ENCODE measurements around the gene ATXN7L1. TPM values are rescaled to one million over a fixed set of nuclear protein-coding genes. Genes with fewer than 3 reads are reported as not detected.

ATXN7L1 gene
- total RNA-seq, 1 donor from 2014 or later: 7.7 TPM

DNA sequence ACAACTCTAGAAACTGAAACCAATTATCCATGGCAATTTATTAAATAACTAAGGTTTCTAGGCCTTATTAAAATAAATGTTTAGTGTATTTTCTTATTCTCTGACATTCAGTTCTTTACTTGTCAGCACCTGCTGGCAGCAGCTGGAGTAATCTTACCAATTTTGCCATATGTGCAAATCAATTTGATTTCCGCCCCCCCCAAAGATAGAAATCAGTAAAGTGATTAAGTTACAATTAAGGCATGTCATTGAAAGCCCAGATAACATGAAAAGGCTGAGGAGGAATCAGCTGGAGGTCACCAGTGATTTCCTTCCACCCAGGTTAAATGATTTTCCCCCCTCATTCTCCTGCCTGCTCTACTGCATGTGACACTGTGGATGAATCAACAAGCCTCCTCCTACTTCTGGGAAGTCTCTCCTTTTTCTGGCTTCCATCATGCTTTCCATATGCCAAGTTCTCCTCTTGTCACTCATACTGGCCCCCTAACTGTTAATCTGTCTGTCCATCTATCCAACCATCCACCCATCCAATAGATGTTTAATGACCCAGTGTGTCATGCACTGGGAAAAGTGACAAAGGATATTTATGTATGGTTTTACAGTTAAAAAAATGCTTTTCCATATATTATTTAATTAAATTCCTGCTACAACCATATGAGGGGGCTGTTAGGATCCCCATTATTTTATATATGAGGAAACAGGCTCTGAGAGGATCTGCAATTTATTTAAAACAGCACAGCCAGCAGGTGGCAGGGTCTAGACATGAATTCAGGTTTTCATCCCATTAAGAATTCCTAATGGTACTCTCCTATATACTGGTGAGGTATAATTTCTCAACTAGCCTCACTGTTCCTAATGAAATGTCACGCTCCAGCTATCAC, 116.5 kb downstream of the ATXN7L1 start:
- FAIRE-seq: no peak
- peak; percentile 5 to 29 for DNase-seq (ENCODE audit: low spot score in 2 of 2)

DNA sequence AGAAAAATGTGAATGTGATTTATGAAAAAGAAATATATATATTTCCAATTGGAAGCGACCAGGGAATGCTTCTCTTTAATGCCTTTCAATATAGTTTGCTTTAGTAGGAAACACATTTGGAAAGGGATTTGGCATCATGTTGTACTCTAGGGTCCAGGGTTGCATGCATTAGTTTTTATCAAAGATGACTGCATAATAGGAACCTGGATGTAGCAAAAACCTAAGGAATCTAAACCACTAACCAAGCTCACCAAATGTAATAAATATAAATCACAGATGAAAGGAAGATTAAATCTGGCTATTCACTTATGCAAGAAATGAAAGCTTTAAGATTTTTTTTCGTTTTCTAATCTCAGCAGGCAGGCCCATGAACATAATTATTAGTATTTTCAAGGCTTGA, 120.0 kb downstream of the ATXN7L1 start:
- no peak for DNase-seq (ENCODE audit: low spot score in 2 of 2)
- FAIRE-seq: no peak

DNA sequence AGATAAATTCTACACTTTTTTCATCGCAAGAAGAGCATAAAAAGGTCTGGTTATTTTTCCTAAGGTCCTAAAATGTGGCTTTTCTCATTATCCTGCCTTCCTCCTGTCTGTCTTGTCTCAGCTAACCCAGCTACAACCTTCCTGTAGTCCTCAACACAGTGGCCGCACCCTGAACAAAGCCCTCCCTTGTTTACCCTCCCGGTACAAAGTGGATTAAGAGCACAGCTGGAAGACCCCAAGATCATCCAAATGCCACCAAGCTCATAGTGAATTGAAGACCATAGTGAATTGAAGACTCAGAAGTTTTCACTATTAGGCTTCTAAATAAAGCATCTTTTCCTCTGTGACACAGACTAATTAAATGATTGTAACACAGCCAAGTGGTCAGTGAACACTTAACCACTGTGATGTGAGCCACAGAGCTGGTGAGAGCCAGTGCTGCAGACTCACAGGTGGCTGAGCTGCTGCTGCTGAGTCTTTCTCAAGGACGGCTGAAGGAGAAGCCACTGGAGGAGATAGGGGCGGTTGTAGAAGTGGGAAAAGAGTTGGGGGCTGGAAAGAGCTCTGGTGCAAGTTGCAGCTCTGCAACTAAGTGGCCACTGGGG, 123.6 kb downstream of the ATXN7L1 start:
- FAIRE-seq (no peak), DNase-seq (ENCODE audit: low spot score in 2 of 2) (no peak)

DNA sequence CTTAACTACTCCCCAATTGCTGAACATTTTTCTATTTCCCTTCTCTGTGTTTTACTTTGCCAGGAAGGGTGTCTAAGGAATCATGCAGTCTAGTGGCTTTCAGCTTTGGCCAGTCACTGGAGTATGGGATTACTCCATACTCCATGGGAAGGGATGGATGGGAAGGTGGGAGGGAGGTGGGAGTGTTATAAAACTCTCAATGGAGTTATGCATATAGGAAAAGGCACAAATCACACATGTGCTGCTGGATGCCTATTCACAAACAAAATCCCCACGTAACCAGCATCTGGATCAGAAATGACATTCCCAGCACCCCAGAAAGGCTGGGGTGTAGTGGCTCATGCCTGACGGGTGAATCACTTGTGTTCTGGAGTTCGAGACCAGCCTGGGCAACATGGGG, 125.3 kb downstream of the ATXN7L1 start:
- FAIRE-seq: no peak

DNA sequence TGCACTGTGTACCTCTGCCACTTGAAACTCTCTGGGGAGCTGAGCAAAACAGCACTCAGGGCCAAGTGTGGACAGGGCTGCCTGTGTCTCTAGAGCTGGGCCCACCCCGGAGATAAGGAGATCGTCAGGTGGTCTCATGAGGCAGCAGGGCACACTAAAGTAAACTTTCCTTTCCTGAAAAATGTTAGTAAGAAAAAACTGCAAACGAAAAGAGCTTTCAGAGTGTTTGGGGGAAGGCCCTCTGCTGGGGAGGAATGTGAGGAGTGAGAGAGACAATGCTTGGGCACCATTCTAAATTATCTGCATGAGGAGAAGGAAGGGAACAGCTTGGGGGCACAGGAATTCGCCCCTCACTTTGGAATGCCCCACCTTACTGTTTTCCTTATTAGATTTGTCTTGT, 127.7 kb downstream of the ATXN7L1 start:
- no peak for FAIRE-seq
- DNase-seq (ENCODE audit: low spot score in 2 of 2): no peak

More for the DNA sequence above, 125.3 kb downstream of the ATXN7L1 start:
- DNase-seq (ENCODE audit: low spot score in 2 of 2): no peak

DNA sequence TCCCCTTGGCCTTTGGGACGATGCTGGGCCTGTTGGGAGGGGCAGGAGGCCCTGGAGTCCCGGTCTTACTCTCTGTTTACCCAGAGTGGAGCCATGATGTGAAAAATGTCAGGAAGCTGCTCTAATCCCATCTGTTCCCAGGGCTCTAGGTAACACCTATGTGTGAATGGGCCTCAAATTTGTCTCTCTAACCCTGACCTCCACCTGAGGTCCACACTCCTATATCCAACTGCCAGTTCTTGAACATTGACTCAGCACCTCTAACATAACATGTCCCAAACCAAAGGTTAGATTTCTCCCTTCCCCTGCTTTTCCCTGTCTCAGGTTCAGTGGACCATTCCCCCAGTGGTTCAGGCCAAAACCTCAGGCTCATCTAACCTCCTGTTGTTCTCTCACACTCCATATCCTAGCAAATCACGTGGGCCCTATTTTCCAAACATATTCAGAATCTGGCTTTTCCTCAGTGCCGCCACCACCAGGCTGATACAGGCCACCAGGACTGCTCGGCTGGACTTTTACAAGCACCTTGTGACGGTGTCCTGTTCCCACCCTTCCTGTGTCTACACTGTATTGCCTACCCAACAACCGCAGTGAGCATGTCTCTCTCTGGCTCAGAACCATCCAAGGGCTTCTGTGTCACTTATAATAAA, 130.6 kb downstream of the ATXN7L1 start:
- DNase-seq (ENCODE audit: low spot score in 2 of 2) (no peak), FAIRE-seq (no peak)

DNA sequence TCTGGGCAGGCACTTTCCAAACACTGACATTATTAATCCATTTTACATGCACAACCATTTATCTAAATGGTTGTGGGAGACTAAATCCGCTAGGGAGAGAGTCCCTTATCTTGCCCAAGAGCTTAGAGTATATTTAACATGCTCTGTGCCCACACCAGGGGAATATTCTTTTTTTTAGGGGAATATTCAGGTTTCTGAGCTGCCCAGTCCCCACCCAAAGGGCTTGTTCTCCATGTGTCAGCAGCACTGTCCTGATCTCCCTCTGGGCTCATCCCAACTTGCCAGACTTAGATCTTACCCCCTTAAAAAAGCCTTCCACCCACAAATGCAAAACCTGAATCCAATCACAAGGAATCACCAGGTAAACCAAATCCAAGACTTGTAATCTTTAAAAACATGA, 132.1 kb downstream of the ATXN7L1 start:
- FAIRE-seq: no peak

DNA sequence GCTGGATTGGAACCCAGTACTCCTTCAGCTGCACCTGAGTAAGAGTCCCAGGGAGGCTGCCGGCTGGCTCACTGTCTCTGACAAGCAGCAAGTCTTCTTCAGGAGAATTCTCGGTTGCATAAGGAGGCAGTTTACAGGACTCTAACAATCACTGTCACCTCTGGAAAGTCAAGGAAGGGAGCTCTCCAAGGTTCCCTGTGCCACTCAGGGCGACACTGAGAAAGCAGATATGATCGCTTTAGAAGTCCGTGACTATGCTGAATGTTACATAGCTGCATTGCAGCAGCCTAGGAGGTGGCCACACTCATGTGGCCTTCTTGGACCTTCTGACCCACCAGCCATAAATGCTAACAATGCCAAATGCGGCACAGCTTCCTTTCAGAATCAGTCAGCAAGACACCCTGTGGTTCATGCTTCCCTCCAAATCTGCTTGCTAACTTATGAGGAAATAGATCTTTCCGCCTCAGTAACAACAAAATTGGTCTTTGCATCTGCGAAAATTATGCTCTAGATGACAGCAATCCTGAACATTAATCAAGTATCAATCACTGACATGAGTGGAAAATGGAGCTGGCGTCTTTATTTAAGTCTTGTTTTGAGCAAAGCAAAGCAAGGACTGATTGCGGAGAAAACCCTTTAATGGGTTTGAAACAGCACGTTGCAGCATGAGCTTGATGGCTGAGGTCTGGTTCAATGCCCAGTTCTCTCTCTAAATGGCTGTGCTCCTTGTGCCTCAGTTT, 132.9 kb downstream of the ATXN7L1 start:
- FAIRE-seq (no peak), DNase-seq (ENCODE audit: low spot score in 2 of 2) (no peak)

More for the DNA sequence above, 132.1 kb downstream of the ATXN7L1 start:
- no peak for DNase-seq (ENCODE audit: low spot score in 2 of 2)

DNA sequence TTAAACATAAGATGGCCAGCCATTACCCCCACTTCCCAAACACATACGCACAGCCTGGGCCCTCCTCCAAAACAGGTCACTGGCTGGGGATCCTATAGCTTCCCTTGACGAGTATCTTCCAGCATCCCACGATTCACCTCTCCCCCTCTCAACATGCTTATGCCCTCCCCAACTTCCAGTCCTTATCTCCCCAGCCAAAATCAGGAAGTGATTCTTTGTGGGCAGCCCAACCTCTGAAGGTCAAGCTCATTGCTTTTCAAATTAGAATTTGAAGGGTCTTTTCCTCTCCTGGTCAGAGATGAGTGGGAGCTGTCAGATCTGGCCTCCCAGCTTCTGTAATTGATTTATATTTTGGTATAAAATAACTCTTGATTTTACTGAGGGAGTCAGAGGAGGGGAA, 133.6 kb downstream of the ATXN7L1 start:
- DNase-seq (ENCODE audit: low spot score in 2 of 2) (no peak), FAIRE-seq (no peak)

DNA sequence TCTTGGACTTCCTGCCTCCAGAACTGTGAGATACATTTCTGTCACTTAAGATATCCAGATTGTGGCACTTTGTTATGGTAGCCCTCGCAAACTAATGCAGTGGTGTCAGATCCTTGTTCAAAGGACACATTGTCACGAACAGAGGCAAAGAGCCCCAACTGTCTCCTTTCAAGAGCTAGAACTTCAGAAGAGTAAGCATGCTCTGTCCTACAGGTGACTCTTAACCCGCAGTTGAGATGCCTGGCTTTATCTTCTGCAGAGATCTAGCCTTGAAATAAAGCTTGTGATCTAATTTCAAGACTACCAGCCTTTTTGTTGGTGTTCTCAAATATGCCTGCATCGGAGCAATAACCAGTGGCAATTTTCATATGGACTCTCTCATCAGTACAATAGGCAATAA, 134.4 kb downstream of the ATXN7L1 start:
- DNase-seq (ENCODE audit: low spot score in 2 of 2) (no peak), FAIRE-seq (no peak)

DNA sequence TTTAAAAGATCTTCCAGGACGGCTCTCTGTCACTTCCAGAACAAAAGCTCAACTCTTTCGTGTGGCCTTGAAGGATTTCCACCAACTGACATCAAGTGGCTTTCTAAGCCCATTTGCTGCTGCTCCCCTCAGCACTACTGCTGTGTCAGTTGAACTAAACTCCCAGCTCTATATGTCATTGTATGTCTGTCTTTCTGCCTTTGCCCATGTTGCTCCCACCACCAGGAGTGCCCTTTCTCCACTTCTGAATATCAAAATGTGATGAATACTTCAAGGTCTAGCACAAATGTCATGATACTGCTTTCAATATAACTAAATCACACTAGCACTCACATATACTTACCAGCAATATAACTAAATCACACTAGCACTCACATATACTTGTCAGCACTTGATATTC, 138.3 kb downstream of the ATXN7L1 start:
- DNase-seq (ENCODE audit: low spot score in 2 of 2) (no peak), FAIRE-seq (no peak)

DNA sequence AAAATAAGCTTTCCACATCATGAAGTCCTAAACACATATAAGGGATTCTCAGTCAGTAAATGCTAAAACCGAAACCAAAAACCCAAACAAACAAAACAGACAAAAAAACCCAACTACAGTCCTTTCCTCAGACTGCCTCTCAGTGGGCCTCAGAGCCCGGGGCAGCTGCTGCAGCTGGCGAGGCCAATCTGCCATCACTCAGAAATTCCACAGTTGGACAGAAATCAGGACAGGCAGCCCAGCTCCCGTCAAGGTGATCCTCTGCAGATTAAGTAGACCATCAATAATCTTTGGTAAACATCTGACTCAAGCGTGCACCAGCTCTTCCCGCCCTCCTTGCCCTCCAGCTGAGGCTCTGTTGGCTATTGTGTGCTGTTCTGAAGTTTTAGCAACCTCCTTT, 142.2 kb downstream of the ATXN7L1 start:
- FAIRE-seq (no peak), DNase-seq (ENCODE audit: low spot score in 2 of 2) (no peak)

DNA sequence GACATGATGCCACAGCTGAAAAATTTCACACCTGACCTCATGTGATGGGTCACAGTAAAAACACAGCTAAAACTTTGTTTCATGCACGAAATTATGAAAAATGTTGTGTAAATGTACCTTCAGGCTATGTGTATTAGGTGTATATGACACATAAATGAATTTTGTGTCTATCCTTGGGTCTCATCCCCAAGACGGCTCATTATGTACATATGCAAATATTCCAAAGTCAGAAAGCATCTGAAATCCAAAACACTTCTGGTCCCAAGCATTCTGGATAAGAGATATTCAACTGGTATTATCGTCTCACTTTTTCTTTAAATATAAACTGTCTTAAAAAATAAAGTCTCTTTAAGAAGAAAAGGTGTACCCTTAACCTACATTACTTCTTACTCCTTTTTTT, 145.4 kb downstream of the ATXN7L1 start:
- DNase-seq (ENCODE audit: low spot score in 2 of 2): no peak
- FAIRE-seq: no peak

DNA sequence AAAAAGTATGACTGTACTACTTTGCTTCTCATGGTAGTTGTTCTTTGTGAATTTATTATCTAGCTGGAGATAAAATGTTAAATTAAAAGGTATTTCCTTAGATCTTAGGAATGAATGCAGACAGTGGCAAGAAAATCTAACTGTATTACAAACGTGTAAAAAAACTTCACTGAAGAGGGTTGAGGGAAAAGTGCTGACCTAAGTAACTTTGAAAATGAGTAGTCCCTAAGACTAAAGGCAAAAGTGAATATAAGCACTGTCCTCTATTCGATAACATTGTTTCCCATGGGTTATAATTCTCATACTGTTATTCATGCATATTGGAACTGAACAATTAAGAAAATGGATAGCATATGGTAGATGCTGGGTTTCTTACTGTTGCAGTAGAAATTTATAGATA, 148.4 kb downstream of the ATXN7L1 start:
- no peak for DNase-seq (ENCODE audit: low spot score in 2 of 2)
- no peak for FAIRE-seq

DNA sequence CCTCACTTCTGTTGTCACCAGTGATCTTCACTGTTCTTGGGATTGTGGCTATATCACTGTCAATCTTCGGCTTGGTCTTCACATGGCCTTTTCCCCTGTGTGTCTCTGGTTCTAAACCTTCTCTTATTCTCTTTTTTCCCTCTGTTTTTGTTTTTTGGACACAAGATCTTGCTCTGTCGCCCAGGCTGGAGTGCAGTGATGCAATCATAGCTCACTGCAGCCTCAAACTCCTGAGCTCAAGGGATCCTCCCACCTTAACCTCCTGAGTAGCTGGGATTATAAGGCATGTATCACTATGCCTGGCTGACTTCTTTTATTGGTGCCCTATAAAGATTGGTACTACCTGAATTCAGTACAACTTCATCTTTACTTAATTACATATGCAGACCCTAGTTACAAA, 151.7 kb downstream of the ATXN7L1 start:
- no peak for DNase-seq (ENCODE audit: low spot score in 2 of 2)
- FAIRE-seq: no peak

DNA sequence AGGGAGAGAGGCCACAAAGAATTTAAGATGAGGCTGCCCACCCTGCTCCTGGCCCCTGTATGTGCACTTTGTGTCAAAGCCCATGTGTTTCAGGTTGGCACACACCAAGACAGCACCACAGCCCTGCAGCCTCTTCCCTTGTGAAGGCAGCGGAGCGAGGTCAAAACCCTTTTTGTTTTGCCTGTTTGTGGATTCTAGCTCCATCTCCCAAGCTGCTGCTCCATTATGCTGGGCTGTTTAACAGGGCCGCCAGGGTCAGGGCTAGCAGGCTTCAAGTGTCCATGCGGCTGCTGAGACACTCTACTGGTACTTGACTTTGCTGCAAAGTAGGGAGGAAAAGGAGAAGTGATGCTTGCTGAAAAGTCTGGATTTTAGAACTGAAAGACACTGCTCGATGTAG, 152.8 kb downstream of the ATXN7L1 start:
- no peak for FAIRE-seq
- DNase-seq (ENCODE audit: low spot score in 2 of 2): peak in 1 of 2 donors; percentile 21

DNA sequence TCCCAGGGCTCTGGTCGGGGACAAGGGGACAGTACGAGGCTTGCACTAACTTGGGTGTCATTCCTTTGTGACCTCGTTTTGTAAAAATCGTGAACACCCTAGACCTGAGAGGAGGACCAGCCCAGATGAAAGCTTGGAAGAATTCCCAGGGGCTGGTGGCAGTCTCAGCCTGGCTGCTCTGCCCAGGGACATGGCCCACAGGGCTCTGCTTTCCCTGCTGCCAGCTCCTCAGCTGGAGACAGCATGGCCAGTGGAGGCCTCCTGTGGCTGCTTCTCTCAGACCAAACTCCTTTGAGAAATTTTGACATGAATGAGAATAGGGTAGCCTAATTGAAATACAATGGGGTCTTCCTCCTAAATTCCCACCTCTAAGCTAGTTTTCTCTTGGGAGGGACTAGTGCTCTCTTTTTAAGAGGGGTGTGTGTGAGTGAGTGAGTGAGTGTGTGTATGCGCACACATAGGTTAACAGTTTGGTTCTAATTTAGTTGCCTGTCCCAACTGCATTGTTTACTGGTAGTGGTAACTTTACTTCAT, 154.8 kb downstream of the ATXN7L1 start:
- DNase-seq (ENCODE audit: low spot score in 2 of 2) (no peak), FAIRE-seq (no peak)

DNA sequence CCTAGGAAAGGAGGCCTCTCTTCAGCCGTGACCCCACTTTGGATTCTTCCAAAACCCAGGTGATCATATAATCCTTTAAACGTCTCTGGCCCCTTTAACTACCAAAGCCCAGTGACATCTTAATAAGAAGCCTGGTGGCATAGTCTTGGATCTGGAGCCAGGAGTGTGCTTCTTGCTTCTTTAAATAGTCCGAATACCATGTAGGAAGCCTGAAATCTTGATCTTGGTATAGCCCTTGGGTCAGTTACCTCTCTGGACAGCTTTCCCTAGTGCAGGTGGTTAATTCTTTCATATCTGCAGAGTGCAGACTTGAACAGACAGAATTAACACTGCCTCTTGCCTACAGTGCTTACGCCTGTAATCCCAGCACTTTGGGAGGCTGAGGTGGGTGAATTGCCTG, 156.5 kb downstream of the ATXN7L1 start:
- FAIRE-seq (no peak), DNase-seq (ENCODE audit: low spot score in 2 of 2) (no peak)

DNA sequence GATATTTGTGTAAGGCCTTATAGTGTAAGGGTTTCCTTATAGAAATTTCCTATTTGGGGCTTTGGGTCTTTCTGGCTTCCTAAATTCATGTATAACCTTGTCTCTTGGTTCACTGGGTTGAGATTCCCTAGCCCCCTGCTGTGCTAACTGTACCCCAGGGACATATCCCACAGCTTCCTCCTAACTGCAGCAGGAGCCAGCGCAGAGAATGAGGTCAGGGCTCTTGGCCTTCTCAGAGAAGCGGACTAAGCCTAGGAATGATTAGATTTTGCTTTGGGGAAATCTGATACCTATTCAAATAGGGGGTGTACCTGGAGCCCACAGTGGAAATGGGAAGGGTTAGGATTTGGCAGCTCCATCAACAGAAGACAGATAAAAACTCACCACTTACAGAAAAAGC, 157.0 kb downstream of the ATXN7L1 start:
- FAIRE-seq (no peak), DNase-seq (ENCODE audit: low spot score in 2 of 2) (no peak)

DNA sequence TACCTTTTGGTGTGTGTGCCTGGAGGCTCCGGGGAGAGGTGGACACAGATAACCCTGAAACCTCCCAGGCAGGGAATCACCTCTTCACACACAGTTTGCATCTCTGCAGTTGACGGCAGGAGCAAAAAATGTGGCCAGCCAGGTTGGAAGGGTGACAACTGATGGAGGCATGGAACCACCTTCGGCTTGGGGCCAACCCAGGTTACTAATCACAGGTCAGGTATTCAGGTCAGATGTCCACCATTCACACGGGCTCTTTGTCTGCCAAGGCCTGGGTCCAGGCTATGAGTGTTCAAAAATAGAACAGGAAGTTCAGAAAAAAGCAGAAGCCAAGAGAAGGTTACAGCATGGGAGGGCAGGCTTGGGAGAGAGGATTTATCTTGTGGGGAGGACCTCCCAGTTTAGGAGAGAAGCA, 157.9 kb downstream of the ATXN7L1 start:
- DNase-seq (ENCODE audit: low spot score in 2 of 2): no peak
- FAIRE-seq: no peak

DNA sequence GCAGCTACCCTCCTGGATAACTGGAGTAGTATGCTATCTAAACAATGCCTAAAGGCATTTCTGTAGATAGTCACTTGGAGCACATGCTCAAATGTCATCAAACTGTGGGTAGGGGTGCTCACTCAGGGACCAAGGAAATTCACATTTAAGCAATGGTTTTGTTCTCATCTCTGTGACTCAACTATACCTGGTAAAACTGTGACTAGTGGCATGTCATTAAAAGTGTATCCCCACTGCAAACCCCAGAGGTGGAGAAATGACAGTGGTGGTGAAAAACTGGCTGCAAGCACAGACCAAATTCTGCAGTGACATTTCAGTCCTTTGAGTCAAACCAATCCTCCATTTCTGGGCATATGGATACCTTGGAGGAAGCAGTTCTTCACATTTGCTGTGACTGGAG, 160.9 kb downstream of the ATXN7L1 start:
- no peak for DNase-seq (ENCODE audit: low spot score in 2 of 2)
- no peak for FAIRE-seq

Data from frontal cortex (tissue), 4 donors.